ENCODE data around the gene NKAIN1.

The NKAIN1 gene

GRCh38 chr1:31232689-31233088, 7.0 kb downstream of the NKAIN1 start:
- no peaks in the 10 kb centered on the region for H3K4me1 ChIP-seq (ENCODE audit: insufficient read depth, low read length)
- no peaks in the 10 kb centered on the region for H3K36me3 ChIP-seq (ENCODE audit: insufficient read depth, low read length)
- H3K27ac ChIP-seq (ENCODE audit: low read depth, low read length): no peak overlapping the region
- no peaks in the 10 kb centered on the region for H3K9me3 ChIP-seq (ENCODE audit: low read length)
- peaks cover 0 to 5% of the 10 kb centered on the region in 2 donors for H3K27me3 ChIP-seq (ENCODE audit: control insufficient read depth in 1 of 2, insufficient read depth in 2 of 2, low read length in 2 of 2)
- H3K9ac ChIP-seq (ENCODE audit: low read length): no peak overlapping the region
- no peak overlapping the region for H3K4me3 ChIP-seq (ENCODE audit: low read depth in 1 of 2, low read length in 2 of 2)

- H3K27ac ChIP-seq (ENCODE audit: low read depth, low read length): no peak overlapping the region
- no peaks in the 10 kb centered on the region for H3K36me3 ChIP-seq (ENCODE audit: insufficient read depth, low read length)
- no peaks in the 10 kb centered on the region for H3K9me3 ChIP-seq (ENCODE audit: low read length)
- no peak overlapping the region for H3K4me3 ChIP-seq (ENCODE audit: low read depth in 1 of 2, low read length in 2 of 2)
- H3K9ac ChIP-seq (ENCODE audit: low read length): no peak overlapping the region
- H3K4me1 ChIP-seq (ENCODE audit: insufficient read depth, low read length): no peaks in the 10 kb centered on the region
- peaks cover 0 to 5% of the 10 kb centered on the region in 2 donors for H3K27me3 ChIP-seq (ENCODE audit: control insufficient read depth in 1 of 2, insufficient read depth in 2 of 2, low read length in 2 of 2)
Observed at GRCh38 chr1:31231802-31232201, 7.9 kb downstream of the NKAIN1 start.

- H3K36me3 ChIP-seq (ENCODE audit: insufficient read depth, low read length): no peaks in the 10 kb centered on the region
- no peaks in the 10 kb centered on the region for H3K4me1 ChIP-seq (ENCODE audit: insufficient read depth, low read length)
- H3K9ac ChIP-seq (ENCODE audit: low read length): no peak overlapping the region
- no peak overlapping the region for H3K4me3 ChIP-seq (ENCODE audit: low read depth in 1 of 2, low read length in 2 of 2)
- peaks cover 0 to 3% of the 10 kb centered on the region in 2 donors for H3K27me3 ChIP-seq (ENCODE audit: control insufficient read depth in 1 of 2, insufficient read depth in 2 of 2, low read length in 2 of 2)
- no peaks in the 10 kb centered on the region for H3K9me3 ChIP-seq (ENCODE audit: low read length)
- no peak overlapping the region for H3K27ac ChIP-seq (ENCODE audit: low read depth, low read length)
Observed at GRCh38 chr1:31230378-31230777, 9.3 kb downstream of the NKAIN1 start.

- H3K9ac ChIP-seq (ENCODE audit: low read length): no peak overlapping the region
- no peaks in the 10 kb centered on the region for H3K36me3 ChIP-seq (ENCODE audit: insufficient read depth, low read length)
- no peak overlapping the region for H3K4me3 ChIP-seq (ENCODE audit: low read depth in 1 of 2, low read length in 2 of 2)
- H3K4me1 ChIP-seq (ENCODE audit: insufficient read depth, low read length): no peaks in the 10 kb centered on the region
- no peak overlapping the region for H3K27ac ChIP-seq (ENCODE audit: low read depth, low read length)
- no peaks in the 10 kb centered on the region for H3K27me3 ChIP-seq (ENCODE audit: control insufficient read depth in 1 of 2, insufficient read depth in 2 of 2, low read length in 2 of 2)
- no peaks in the 10 kb centered on the region for H3K9me3 ChIP-seq (ENCODE audit: low read length)
Observed at GRCh38 chr1:31228986-31229385, 10.7 kb downstream of the NKAIN1 start.

GRCh38 chr1:31227891-31228568, 11.7 kb downstream of the NKAIN1 start:
- Histone ChIP-seq H3K4me1 (ENCODE audit: insufficient read depth, low read length) (no peaks in the 10 kb centered on the region), H3K27ac (ENCODE audit: low read depth, low read length) (no peak overlapping the region), H3K36me3 (ENCODE audit: insufficient read depth, low read length) (no peaks in the 10 kb centered on the region), H3K9ac (ENCODE audit: low read length) (no peak overlapping the region), H3K9me3 (ENCODE audit: low read length) (no peaks in the 10 kb centered on the region), H3K27me3 (ENCODE audit: control insufficient read depth in 1 of 2, insufficient read depth in 2 of 2, low read length in 2 of 2) (no peaks in the 10 kb centered on the region), H3K4me3 (ENCODE audit: low read depth in 1 of 2, low read length in 2 of 2) (no peak overlapping the region)

GRCh38 chr1:31224068-31224467, 15.6 kb downstream of the NKAIN1 start:
- H3K9me3 ChIP-seq (ENCODE audit: low read length): no peaks in the 10 kb centered on the region
- no peak overlapping the region for H3K9ac ChIP-seq (ENCODE audit: low read length)

GRCh38 chr1:31222176-31222575, 17.5 kb downstream of the NKAIN1 start:
- Histone ChIP-seq H3K36me3 (ENCODE audit: insufficient read depth, low read length) (no peaks in the 10 kb centered on the region), H3K9ac (ENCODE audit: low read length) (no peak overlapping the region), H3K4me3 (ENCODE audit: low read depth in 1 of 2, low read length in 2 of 2) (no peak overlapping the region), H3K27me3 (ENCODE audit: control insufficient read depth in 1 of 2, insufficient read depth in 2 of 2, low read length in 2 of 2) (no peaks in the 10 kb centered on the region), H3K9me3 (ENCODE audit: low read length) (no peaks in the 10 kb centered on the region), H3K27ac (ENCODE audit: low read depth, low read length) (no peak overlapping the region), H3K4me1 (ENCODE audit: insufficient read depth, low read length) (no peaks in the 10 kb centered on the region)

More at GRCh38 chr1:31224068-31224467, 15.6 kb downstream of the NKAIN1 start:
- no peak overlapping the region for H3K27ac ChIP-seq (ENCODE audit: low read depth, low read length)
- H3K36me3 ChIP-seq (ENCODE audit: insufficient read depth, low read length): no peaks in the 10 kb centered on the region
- H3K4me1 ChIP-seq (ENCODE audit: insufficient read depth, low read length): no peaks in the 10 kb centered on the region
- H3K4me3 ChIP-seq (ENCODE audit: low read depth in 1 of 2, low read length in 2 of 2): no peak overlapping the region
- H3K27me3 ChIP-seq (ENCODE audit: control insufficient read depth in 1 of 2, insufficient read depth in 2 of 2, low read length in 2 of 2): no peaks in the 10 kb centered on the region

GRCh38 chr1:31221072-31221471, 18.6 kb downstream of the NKAIN1 start:
- no peaks in the 10 kb centered on the region for H3K36me3 ChIP-seq (ENCODE audit: insufficient read depth, low read length)
- no peaks in the 10 kb centered on the region for H3K27me3 ChIP-seq (ENCODE audit: control insufficient read depth in 1 of 2, insufficient read depth in 2 of 2, low read length in 2 of 2)
- no peak overlapping the region for H3K27ac ChIP-seq (ENCODE audit: low read depth, low read length)
- H3K4me1 ChIP-seq (ENCODE audit: insufficient read depth, low read length): peaks cover 4% of the 10 kb centered on the region
- H3K9ac ChIP-seq (ENCODE audit: low read length): no peak overlapping the region
- no peak overlapping the region for H3K4me3 ChIP-seq (ENCODE audit: low read depth in 1 of 2, low read length in 2 of 2)
- H3K9me3 ChIP-seq (ENCODE audit: low read length): no peaks in the 10 kb centered on the region

- Histone ChIP-seq H3K36me3 (ENCODE audit: insufficient read depth, low read length) (no peaks in the 10 kb centered on the region), H3K4me1 (ENCODE audit: insufficient read depth, low read length) (peaks cover 14% of the 10 kb centered on the region), H3K9me3 (ENCODE audit: low read length) (no peaks in the 10 kb centered on the region), H3K27me3 (ENCODE audit: control insufficient read depth in 1 of 2, insufficient read depth in 2 of 2, low read length in 2 of 2) (no peaks in the 10 kb centered on the region), H3K9ac (ENCODE audit: low read length) (no peak overlapping the region), H3K4me3 (ENCODE audit: low read depth in 1 of 2, low read length in 2 of 2) (no peak overlapping the region), H3K27ac (ENCODE audit: low read depth, low read length) (no peak overlapping the region)
Observed at GRCh38 chr1:31219489-31219888, 20.2 kb downstream of the NKAIN1 start.

- peaks cover 14% of the 10 kb centered on the region for H3K4me1 ChIP-seq (ENCODE audit: insufficient read depth, low read length)
- no peak overlapping the region for H3K9ac ChIP-seq (ENCODE audit: low read length)
- no peak overlapping the region for H3K27ac ChIP-seq (ENCODE audit: low read depth, low read length)
- H3K4me3 ChIP-seq (ENCODE audit: low read depth in 1 of 2, low read length in 2 of 2): no peak overlapping the region
- no peaks in the 10 kb centered on the region for H3K36me3 ChIP-seq (ENCODE audit: insufficient read depth, low read length)
- no peaks in the 10 kb centered on the region for H3K27me3 ChIP-seq (ENCODE audit: control insufficient read depth in 1 of 2, insufficient read depth in 2 of 2, low read length in 2 of 2)
- H3K9me3 ChIP-seq (ENCODE audit: low read length): no peaks in the 10 kb centered on the region
Observed at GRCh38 chr1:31218705-31219104, 21.0 kb downstream of the NKAIN1 start.

GRCh38 chr1:31216016-31216415, 23.7 kb downstream of the NKAIN1 start:
- Histone ChIP-seq H3K27ac (ENCODE audit: low read depth, low read length) (no peak overlapping the region), H3K9me3 (ENCODE audit: low read length) (no peaks in the 10 kb centered on the region), H3K9ac (ENCODE audit: low read length) (no peak overlapping the region), H3K36me3 (ENCODE audit: insufficient read depth, low read length) (no peaks in the 10 kb centered on the region), H3K4me1 (ENCODE audit: insufficient read depth, low read length) (peaks cover 14% of the 10 kb centered on the region), H3K27me3 (ENCODE audit: control insufficient read depth in 1 of 2, insufficient read depth in 2 of 2, low read length in 2 of 2) (no peaks in the 10 kb centered on the region), H3K4me3 (ENCODE audit: low read depth in 1 of 2, low read length in 2 of 2) (no peak overlapping the region)

- H3K27me3 ChIP-seq (ENCODE audit: control insufficient read depth in 1 of 2, insufficient read depth in 2 of 2, low read length in 2 of 2): no peaks in the 10 kb centered on the region
- H3K27ac ChIP-seq (ENCODE audit: low read depth, low read length): no peak overlapping the region
- no peak overlapping the region for H3K4me3 ChIP-seq (ENCODE audit: low read depth in 1 of 2, low read length in 2 of 2)
- no peaks in the 10 kb centered on the region for H3K36me3 ChIP-seq (ENCODE audit: insufficient read depth, low read length)
- no peaks in the 10 kb centered on the region for H3K9me3 ChIP-seq (ENCODE audit: low read length)
- peaks cover 14% of the 10 kb centered on the region for H3K4me1 ChIP-seq (ENCODE audit: insufficient read depth, low read length)
- H3K9ac ChIP-seq (ENCODE audit: low read length): no peak overlapping the region
Observed at GRCh38 chr1:31215065-31215570, 24.6 kb downstream of the NKAIN1 start.
